Measurements from ENCODE around the gene PDE8A.
"Not testable (repeated sequence)": the region's sequence is repeated elsewhere in the genome, so short reads cannot be mapped to it uniquely, and the experiment has no call there.

GRCh38 chr15:84997214-84997613 is 15.6 kb downstream of the PDE8A start:
- not testable (repeated sequence) for TF ChIP-seq CTCF, POLR2A, EP300 (IDR thresholded peaks at IDR 0.05)

All from tibial nerve (tissue), 4 donors.